ENCODE results near the gene ADARB1.

The ADARB1 gene

DNA sequence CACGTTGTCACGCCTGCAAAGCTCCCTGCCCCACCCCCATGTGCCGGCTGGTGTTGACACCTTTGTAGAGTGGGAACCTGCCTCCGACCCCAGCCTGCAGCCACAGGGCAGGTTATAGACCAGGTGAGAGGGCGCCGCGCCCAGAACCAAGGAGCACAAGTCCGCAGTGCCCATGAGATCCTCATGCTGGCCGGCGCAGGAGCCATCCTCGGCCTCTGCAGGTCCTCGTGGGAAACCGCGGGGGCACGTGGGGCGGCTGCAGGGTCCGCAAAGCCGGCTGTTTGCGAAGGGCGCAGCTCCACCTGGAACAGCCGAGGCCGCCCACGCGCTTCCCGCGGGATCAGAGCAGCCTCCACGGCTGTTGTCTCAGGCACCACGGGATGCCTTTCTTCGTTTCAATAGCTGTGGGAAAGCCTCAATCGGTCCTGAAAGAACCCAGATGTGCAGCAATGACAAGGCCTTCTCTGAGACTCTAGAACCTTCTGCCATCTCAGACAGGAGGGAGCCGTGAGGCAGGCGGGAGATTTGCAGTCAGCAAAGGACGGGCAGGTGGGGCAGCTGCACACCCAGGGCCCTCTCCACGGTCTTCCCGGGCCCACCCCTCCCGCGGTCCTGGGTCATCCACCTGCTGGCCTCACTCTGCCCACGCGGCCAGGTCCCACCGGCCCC lies 183.4 kb downstream of the ADARB1 start:
- DNase-seq: no peak

DNA sequence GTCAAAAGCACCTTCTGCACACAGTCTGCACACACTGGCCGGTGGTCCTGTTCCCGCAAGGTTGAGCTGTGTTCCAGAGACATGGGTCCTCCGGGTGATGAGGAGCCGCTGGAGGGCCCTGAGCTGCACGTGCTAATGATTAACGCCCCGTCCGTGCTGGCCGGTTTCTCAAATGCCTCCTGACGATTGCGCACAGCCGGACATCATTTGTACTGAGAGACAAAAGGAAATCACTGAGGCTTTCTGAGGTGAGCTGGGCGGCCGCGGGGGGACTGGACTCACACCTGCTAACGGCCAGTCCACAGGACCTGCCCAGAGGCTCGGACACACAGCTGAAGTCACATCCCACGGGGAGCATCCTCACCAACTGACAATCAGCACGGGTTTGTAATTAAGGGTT lies 184.1 kb downstream of the ADARB1 start:
- DNase-seq: no peak

DNA sequence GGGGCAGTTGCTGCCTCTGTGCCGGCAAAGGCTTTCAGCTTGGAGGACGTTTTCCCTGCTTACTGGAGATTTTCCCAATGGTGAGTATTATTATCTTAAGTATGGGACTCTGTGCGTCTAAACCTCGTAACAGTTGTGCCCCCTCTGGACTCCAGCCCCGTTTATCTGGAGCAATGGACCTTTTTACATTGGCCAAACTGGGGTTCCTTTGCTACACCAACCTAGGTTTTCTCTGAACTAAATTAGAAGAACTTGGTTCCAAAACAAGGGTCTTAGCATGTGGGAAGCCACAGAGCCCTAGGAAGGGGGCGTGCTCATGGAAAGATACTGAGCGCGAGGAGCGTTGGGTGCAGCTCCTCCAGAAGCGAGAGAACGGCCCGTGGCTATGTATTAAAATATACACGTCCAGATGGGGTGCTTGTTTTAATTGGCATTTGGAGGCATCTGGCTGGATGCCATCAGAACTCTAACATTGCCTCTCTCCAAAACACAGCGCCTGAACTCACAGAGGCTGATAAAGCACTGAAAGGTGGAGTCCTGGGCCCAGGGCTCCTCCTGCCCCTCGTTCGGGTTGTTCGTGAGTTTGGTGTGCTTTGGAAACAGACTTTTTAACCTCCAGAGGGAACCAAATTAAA lies 184.9 kb downstream of the ADARB1 start:
- no peak for DNase-seq

DNA sequence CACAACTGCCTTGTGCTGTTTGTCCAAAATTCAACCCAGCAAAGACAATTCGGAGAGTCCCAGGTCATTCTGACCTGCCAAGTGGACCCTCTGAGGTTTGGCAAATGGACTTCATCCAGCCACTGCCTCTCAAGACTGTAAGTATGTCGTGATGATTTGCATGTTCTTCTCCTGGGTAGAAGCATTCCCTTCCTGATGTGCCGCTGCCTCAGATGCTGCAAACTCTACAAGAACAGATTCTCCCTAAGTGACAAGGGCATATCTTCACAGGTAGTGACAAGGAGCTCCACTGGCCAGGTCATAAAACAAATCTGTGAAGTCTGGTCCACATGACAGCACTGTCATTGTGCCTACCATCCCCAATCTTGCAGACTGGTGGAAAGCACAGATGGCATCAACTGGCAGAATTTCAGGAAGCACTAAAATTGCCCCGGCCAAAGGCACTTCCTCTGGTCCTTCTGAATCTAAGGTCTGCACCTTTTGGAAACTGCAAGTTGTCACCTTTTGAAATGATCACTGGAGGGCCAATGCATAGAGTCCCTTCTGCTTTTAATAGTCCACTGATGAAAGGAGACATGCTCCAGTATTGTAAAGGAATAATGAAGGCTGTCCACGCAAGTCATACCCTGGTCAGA lies 185.9 kb downstream of the ADARB1 start:
- DNase-seq: no peak

DNA sequence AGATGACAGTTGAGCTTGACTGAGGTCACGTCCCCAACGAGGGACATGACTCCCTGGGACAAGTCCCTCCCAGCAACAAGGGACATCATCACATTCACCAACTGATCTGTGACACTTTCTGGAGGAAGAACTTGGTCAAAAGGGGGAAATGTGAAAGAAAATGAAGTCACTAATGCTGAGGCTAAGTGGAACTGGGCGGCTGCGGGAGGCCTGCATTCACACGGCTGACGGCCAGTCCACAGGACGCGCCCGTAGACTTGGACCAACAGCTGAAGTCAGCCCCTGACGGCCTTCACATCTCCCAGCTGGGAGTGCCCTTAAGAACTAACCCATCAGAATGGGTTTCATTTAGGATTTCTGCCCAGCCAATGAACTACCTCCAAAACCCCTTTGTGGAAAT lies 186.7 kb downstream of the ADARB1 start:
- DNase-seq: peak; percentile 25

DNA sequence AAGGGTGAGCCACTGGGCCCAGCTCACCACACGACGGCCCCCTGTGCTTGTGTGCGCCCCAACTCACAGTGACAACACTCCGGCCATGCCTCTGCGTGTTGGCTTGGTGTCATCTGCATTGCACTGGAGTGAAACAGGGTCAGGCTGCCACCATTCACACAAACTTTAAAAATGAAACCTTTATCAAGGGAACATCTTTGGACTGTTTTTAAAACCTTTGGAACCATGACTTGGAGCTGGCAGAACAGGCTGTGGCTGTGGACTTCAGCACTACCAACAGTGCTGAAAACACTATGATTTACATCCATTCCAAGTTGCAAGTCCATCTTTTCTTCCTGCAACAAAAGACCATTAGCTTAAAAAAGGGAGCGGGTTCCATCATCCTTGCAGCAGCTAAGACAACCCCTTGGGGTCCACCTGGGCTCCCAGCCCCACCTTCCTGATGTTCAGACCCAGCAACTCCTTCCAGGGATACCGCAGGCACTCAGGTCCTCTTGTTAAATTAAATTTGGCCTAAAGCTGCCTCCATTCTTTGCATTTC lies 187.7 kb downstream of the ADARB1 start:
- no peak for DNase-seq

DNA sequence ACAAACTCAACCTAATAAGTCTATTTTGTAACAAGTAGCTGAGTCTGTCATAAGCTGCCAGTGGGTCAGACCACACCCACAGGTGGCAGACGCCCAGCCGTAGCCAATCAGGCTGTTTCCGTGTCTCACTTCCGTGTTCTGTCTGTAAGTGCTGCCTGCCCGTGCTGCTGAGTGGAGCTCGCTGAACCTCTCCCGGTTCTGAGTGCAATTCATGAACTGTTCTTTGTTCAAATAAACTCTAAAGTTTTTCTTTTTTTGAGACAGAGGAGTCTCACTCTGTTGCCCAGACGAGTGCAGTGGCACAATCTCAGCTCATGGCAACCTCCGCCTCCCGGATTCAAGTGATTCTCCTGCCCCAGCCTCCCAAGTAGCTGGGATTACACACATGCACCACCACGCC lies 188.2 kb downstream of the ADARB1 start:
- DNase-seq: no peak

DNA sequence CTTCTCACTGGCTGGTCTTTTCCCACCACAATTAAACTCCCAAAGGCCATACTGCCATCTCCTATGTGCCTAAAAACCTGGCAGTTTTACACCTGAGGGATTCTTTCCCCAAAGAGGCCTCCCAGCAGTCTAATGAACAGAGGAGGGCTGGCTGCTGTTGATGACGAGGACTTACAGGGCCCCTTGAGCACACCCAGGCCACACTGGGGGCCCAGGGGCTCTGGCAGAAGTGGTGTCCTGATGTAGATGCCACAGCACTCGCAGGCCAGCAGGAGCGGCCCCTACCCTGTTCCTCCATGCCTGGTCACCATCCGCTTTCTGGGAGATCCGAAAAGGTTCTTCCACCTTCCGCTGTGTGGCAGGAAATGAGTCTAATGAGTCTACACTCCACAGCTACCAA lies 189.2 kb downstream of the ADARB1 start:
- no peak for DNase-seq

DNA sequence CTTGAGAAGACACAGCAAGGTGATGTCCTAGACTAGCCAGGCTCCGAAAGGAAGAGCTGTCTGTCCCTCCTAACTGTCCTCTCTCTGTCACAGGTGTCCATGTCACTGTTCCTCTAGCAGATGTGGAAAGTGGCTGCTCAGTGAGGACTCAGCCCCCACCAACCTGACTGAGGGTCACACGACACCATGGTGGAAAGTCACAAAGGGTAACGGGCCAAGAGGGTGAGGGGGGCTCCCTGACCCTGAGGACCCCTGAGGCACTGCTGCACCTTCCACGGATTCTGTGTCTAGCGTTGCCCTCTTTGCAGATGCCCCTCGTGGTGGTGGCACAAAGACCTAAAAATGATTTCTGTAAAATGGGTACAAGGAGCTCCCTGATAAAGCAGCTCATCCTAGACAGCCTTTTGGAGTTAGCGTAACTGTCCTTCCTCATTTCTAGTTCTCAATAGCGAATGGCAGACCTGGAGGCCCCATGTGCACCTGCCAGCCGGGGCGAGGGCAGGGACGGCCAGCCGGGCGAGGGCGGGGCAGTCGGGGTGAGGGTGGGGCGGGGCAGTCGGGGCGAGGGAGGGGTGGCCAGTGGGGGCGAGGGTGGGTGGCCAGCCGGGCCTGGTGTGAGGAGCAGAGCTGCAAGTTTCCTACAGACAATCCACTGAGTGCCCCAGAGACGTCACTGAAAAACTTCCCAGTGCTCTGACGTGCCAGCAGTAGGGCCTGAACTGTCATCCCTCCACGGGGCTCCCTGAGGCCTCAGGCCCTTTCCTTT lies 189.9 kb downstream of the ADARB1 start:
- DNase-seq: no peak

DNA sequence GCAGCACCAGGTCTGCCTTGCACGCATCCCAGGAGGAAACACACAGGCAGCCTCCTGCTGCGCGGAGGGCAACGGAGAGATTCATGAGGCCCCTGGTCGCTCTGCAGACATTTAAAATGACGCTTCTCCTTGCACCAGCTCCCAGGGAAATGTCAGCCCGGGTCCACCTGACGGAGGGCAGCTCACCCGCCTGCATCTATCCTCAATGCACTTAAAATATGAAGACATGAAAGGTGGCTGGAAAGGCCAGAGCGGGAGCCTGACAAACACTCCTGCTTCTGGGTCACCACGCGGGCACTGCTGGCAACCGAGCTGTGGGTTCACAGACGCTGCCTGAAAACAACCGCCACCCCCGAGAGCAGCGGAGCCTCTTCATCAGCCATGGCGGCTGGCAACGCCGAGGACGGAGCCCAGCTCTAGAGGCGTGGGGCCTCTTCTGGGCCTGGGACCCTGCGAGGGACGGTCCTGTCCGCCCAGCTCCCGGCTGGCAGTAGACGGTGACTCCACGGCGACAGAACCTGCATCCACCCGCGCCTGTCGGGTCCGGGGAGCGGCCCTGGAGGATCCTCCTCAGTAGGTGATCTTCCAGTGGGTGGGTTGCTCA lies 190.6 kb downstream of the ADARB1 start:
- DNase-seq: no peak

DNA sequence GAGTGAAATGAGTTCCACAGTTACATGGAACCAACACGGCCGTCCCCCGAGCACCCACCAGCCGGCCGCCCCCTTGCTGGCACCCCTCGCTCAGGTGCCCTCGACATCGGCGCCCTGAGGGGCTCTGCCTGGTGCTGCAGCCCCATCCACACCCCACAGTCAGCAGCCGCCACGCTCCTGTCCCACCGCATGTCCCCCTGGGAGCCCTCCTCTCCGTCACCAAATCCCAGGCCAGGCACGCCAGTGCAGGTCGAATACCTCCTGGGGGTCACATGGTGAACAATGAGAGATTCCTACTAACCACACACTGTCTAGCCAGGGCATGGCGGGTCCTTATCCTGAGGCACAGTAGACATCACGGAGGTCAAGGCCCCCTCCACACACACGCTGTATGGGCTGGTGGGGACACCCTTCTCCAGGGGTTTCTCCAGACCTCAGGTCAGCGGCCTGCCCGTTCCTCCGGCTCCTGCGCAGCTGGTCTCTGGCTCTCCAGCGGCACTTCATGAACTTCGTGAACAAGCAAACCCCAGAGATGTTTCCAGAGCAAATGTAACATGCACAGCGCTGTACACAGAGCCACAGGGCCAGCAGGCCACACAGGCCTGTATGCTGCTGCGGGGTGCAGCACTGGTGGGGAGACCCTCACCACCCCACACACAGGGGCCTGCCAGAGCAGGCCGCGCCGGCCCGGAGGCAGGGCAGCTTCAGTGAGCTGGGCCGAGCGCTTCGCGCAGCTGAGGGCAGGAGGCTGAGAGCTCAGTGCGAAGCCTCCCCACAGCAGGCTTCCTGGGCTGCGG lies 191.5 kb downstream of the ADARB1 start:
- DNase-seq: no peak

DNA sequence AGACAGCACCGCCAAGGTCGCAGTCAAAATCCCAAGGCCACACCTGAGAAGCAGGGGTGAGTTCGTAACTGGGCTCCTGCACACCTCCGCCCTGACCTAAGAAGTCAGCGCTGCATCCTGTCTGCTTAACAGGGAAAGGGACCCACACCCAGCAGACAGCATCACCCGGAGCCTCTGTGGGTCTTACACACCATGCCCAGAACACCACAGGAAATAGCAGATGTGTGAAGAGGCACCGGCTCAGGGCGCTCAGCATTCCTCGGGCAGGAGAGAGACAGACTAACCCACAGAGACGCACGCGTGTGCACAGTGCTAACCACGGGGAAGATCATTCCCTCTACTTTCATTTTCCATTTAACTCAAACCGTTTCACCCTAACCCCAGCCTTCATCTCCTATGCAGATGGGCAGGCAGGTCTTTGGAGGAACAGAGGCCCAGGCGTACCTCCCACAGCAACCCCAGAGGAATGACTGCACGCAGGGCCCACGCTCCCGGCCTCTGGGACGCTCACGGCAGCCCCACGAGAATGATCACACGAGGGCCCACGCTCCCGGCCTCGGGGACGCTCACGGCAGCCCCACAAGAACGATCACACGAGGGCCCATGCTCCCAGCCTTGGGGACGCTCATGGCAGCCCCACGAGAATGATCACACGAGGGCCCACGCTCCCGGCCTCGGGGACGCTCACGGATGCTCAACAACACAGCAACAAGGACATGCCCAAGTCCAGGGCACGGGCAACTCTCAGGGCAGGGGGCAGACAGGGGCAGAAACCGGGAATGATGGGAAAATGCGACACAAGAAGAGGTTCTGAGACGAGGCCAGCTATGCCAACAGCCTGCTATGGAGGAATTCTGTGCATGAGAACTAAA lies 192.4 kb downstream of the ADARB1 start:
- peak; percentile 81 for DNase-seq

DNA sequence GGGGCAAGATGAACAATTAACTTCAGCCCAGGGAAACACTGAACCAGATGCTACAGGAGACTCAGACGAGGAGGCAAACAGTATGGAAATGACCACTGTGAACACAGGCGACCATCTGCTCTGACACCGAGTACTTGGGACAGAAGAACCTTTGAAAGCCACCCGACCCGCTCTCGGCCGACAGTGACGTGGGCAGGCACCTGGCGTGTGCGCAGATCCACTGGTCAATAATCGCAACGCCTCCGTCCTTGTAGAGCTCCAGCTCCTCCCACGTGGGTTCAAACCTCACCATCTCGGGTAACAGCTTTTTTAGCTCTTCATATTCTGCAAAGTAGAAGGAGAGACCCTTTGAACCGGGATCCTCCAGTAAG lies 193.0 kb downstream of the ADARB1 start:
- DNase-seq: no peak

DNA sequence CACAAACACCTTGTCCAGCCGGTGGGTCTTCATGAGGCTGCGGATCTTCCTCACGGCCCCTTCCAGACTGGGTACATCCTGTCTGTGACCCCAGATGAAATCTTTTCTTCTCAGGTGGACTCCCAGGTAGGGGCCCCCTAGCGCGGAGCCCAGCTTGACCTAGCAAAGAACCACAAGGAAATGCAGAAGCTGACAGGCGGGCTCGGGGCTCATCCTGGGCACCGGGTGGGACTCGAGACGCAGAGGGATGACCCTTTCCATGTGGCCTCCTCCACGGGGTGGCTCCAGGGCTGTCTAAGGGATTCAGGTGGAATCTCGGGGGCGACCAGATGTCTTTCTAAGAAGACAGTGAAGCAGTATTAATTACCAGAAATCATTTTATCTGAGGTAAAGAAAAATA lies 195.5 kb downstream of the ADARB1 start:
- DNase-seq: no peak

DNA sequence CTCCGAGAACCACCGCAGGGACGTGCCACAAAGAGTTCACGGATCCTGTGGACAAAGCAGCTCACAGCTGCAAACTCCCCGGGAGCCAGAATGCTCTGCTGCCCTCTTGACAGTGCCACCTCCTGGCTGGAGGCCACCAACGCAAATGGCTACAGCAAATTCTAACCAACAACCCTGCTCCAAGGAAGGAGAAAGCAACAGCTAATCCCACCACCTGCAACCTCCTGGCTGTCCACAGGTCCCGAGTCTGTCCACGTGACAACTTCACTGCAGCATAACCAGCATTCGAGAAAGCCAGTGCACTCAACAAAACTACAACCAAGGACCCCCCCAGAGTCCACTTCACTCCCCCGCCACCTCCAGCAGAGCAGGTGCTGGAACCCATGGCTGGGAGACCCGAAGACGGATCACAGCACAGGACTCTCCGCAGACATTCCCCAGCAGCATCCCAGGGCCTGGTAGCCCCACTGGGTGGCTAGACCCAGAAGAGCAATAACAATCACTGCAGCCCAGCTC lies 196.0 kb downstream of the ADARB1 start:
- DNase-seq: no peak

All from MV-4-11 (cell line).